T-helper 17 cell (primary cell): ENCODE measurements around the gene FMN2. TPM values are rescaled to one million over a fixed set of nuclear protein-coding genes. Genes with fewer than 3 reads are reported as not detected.
"Not testable (repeated sequence)": the region's sequence is repeated elsewhere in the genome, so short reads cannot be mapped to it uniquely, and the experiment has no call there.

Experiments
- ATAC-seq: fragments of 150-1000 bp; cut with Tn5 transposase; 2 replicates; pipeline ENCODE4 v1.10.0; 2021; ENCODE audit warnings: mild to moderate bottlenecking, moderate library complexity
- DNase-seq, 3 donors: peaks; one replicate each; pipeline versions ENCODE4 v3.0.0 to v3.0.0-alpha.2; 2020 to 2021
- H3K9me3 ChIP-seq: one replicate; pipeline ENCODE4 v1.7.0; 2013; ENCODE audit warnings: low read length, mild to moderate bottlenecking; ENCODE audit not compliant: control insufficient read depth, poor library complexity, severe bottlenecking
- H3K27ac Mint-ChIP-seq: one replicate; pipeline ENCODE4 v1.8.0; 2022; ENCODE audit warnings: mild to moderate bottlenecking, moderate library complexity, mixed read lengths
- H3K27me3 Mint-ChIP-seq: one replicate; pipeline ENCODE4 v1.8.0; 2022; ENCODE audit warnings: mixed read lengths
- H3K36me3 Mint-ChIP-seq: one replicate; pipeline ENCODE4 v1.8.0; 2022; ENCODE audit warnings: low read depth, mixed read lengths
- H3K4me1 Mint-ChIP-seq: one replicate; pipeline ENCODE4 v1.8.0; 2022; ENCODE audit warnings: mild to moderate bottlenecking, mixed read lengths
- H3K4me3 Mint-ChIP-seq: one replicate; pipeline ENCODE4 v1.8.0; 2022; ENCODE audit warnings: mild to moderate bottlenecking, moderate library complexity, mixed read lengths
- total RNA-seq, 4 donors: library from RNA in 2 of 4; stranded (reverse) in 2 of 4; gene quantifications; one replicate each; pipeline ENCODE4 v1.2.3 and lab custom pipeline; 2022 to 2026

The FMN2 gene
- total RNA-seq, 2 donors from 2014 or later: not detected

DNA sequence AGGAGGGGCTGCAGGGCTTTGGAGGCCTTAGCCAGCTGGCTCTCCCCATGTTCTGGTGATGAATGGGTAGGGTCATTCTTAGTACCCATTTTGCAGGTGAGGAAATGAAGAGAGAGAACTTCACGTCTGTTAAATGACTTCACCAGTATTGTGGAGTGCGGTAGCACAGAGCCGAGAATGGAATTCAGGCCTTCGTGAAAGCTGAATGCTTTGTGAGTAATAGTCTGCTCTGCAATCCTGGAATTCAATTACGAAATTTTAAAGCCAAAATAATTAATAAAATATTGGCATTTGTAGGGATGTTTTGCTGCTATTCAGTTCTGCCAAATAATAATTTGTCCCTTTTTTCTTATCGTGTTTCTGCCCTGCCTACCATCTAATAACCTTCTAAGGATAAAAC lies 322.6 kb downstream of the FMN2 start:
- Mint-ChIP-seq H3K4me1 (peaks cover 2% of the 10 kb centered on the region), H3K27me3 (no peaks in the 10 kb centered on the region), H3K27ac (no peak overlapping the region), H3K36me3 (no peaks in the 10 kb centered on the region), H3K4me3 (no peak overlapping the region)
- DNase-seq: no peak
- ATAC-seq: no peak
- H3K9me3 ChIP-seq: no peaks in the 10 kb centered on the region

DNA sequence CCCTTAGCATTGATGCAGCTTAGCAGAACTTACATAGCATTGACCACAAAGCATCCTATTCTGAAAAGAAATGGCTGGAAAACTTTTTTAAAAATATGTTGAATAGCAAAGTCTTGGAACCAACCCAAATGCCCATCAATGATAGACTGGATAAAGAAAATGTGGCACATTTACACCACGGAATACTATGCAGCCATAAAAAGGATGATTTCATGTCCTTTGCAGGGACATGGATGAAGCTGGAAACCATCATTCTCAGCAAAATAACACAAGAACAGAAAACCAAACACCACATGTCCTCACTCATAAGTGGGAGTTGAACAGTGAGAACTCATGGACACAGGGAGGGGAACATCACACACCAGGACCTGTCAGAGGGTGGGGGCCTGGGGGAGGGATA lies 323.3 kb downstream of the FMN2 start:
- not testable (repeated sequence) for ATAC-seq, H3K36me3 Mint-ChIP-seq, H3K4me1 Mint-ChIP-seq

DNA sequence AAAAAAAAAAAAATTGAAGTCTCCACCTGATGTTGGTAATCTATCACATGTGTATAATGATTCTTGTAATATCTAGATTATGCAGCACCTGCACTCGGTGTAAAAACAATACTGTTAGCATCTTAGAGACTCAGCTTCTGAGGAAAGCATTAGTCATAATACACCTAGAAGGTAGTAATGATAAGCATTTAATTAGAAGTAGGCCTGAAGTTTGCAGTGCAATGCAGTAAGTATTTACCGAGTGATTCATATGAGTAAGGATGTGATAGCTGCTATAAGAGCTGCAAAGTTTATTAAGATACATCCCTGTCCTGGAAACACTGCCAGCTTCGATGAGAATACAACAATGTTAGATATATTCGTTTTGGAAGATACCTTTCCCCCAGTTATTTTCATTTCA lies 323.8 kb downstream of the FMN2 start:
- ATAC-seq: no peak
- no peaks in the 10 kb centered on the region for H3K36me3 Mint-ChIP-seq
- peaks cover 2% of the 10 kb centered on the region for H3K27me3 Mint-ChIP-seq
- H3K27ac Mint-ChIP-seq: no peak overlapping the region
- no peak for DNase-seq
- no peaks in the 10 kb centered on the region for H3K9me3 ChIP-seq
- peaks cover 2% of the 10 kb centered on the region for H3K4me1 Mint-ChIP-seq
- no peak overlapping the region for H3K4me3 Mint-ChIP-seq

More for the DNA sequence above, 323.3 kb downstream of the FMN2 start:
- H3K27me3 Mint-ChIP-seq, H3K27ac Mint-ChIP-seq, DNase-seq, H3K9me3 ChIP-seq, H3K4me3 Mint-ChIP-seq: not testable (repeated sequence)

DNA sequence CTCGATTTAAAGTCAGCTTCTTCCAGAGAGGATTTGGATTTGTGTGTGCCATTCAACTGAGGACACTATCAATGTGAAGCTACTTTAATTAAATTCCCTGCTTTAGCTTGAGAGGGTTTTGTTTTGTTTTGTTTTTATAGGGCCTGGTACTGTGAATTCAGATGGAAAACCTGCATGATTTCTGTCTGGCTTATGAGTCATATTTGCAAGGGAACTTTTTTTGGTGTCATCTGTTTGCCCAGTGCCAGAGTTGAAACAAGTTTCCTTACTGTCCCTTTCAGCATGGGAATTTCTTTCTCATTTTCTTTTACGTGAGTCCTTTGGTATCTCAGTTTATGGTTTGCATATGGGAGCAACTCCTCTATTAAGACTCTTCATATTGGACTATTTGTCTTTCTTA lies 325.6 kb downstream of the FMN2 start:
- Mint-ChIP-seq H3K4me3 (no peak overlapping the region), H3K4me1 (peaks cover 2% of the 10 kb centered on the region), H3K36me3 (no peaks in the 10 kb centered on the region), H3K27ac (no peak overlapping the region), H3K27me3 (peaks cover 5% of the 10 kb centered on the region)
- no peaks in the 10 kb centered on the region for H3K9me3 ChIP-seq
- ATAC-seq (no peak), DNase-seq (no peak)

DNA sequence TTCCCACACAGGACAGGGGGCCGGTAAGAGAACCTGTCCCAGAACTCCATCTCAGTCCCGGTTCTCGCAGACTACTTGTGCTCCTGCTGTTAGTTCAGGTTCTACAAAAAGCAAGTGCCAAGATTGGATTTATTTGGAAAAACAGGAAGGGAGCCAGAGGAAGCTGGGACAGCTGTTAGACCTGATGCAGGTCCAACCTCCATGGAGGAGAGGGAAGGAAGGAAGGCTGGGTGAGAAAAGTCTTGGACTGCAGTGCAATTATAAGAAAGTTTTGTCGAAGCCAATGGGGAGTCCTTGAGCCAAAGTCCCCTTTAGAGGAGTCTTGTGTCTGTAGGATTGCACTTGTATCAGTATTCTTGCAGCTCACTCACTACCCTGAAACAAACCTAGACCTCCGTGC lies 329.1 kb downstream of the FMN2 start:
- ATAC-seq: no peak
- DNase-seq: no peak

GRCh38 chr1:240423246-240423924 lies 331.7 kb downstream of the FMN2 start:
- no peaks in the 10 kb centered on the region for H3K9me3 ChIP-seq
- peaks cover 20% of the 10 kb centered on the region for H3K27me3 Mint-ChIP-seq
- DNase-seq (no peak), ATAC-seq (no peak)
- H3K4me3 Mint-ChIP-seq: no peak overlapping the region
- H3K36me3 Mint-ChIP-seq: no peaks in the 10 kb centered on the region
- no peaks in the 10 kb centered on the region for H3K4me1 Mint-ChIP-seq
- H3K27ac Mint-ChIP-seq: no peak overlapping the region

More for the DNA sequence above, 329.1 kb downstream of the FMN2 start:
- Mint-ChIP-seq H3K36me3 (no peaks in the 10 kb centered on the region), H3K27ac (no peak overlapping the region), H3K27me3 (peaks cover 13% of the 10 kb centered on the region), H3K4me1 (peaks cover 2% of the 10 kb centered on the region), H3K4me3 (no peak overlapping the region)
- H3K9me3 ChIP-seq: no peaks in the 10 kb centered on the region

GRCh38 chr1:240424740-240425464 lies 333.2 kb downstream of the FMN2 start:
- H3K27me3 Mint-ChIP-seq: peaks cover 20% of the 10 kb centered on the region
- ATAC-seq: no peak
- no peak for DNase-seq
- no peaks in the 10 kb centered on the region for H3K9me3 ChIP-seq
- H3K4me1 Mint-ChIP-seq: no peaks in the 10 kb centered on the region
- no peak overlapping the region for H3K27ac Mint-ChIP-seq
- H3K36me3 Mint-ChIP-seq: no peaks in the 10 kb centered on the region
- H3K4me3 Mint-ChIP-seq: no peak overlapping the region

- Mint-ChIP-seq H3K36me3 (no peaks in the 10 kb centered on the region), H3K27ac (no peak overlapping the region), H3K4me1 (no peaks in the 10 kb centered on the region), H3K27me3 (peaks cover 15% of the 10 kb centered on the region), H3K4me3 (no peak overlapping the region)
- DNase-seq: no peak
- no peak for ATAC-seq
- no peaks in the 10 kb centered on the region for H3K9me3 ChIP-seq
These were observed 334.4 kb downstream of the FMN2 start for GRCh38 chr1:240426051-240426450.

DNA sequence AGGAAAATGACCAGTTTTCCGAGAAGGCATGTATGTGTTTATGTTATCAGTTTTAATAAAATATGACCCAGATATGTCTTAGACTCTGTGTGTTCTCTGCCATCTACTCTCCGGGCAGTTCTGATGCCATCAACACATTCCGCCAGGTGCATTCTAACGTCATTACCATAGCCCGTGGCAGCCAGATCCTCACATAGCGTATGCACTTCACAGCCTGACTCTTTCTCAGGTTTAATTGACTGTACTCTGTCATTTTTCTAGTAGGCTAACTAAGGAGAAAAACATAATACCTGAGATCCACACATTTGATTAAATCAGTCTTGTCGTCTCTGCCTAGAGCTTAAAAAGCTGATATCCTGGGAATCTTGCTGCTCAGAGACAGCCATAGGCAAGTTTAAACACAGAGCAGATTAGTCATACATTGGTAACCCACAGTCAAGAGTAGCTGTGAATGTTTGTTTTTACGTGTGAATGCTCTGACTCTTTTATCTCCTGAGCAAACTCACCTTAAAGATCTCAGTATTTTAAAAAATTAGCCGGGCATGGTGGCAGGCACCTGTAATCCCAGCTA lies 344.4 kb downstream of the FMN2 start:
- Mint-ChIP-seq H3K4me1 (no peaks in the 10 kb centered on the region), H3K27ac (no peak overlapping the region), H3K4me3 (no peak overlapping the region), H3K36me3 (no peaks in the 10 kb centered on the region), H3K27me3 (peaks cover 28% of the 10 kb centered on the region)
- DNase-seq (no peak), ATAC-seq (no peak)
- H3K9me3 ChIP-seq: no peaks in the 10 kb centered on the region

DNA sequence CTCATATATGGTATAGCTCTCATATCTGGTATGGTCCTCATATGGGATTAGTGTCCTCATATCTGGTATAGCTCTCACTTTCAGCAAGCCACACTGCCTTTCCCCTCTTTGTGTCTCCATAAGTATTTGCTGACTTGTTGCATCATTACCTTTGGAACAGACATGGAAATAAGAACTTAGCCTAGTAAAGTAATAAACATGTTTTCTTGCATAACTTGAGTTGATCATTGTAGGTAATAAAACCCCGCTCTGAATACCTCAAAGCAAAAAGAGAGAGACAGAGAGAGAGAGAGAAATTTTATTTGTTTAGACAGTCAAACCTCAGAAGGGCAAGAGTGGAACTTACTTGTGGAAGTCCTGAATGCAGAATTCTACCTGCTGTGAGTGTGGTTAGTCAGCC lies 350.0 kb downstream of the FMN2 start:
- Mint-ChIP-seq H3K36me3 (no peaks in the 10 kb centered on the region), H3K4me1 (no peaks in the 10 kb centered on the region)
- ATAC-seq: no peak

GRCh38 chr1:240445369-240445768 lies 353.7 kb downstream of the FMN2 start:
- H3K9me3 ChIP-seq: no peaks in the 10 kb centered on the region
- Mint-ChIP-seq H3K27me3 (peaks cover 56% of the 10 kb centered on the region), H3K4me3 (no peak overlapping the region), H3K36me3 (no peaks in the 10 kb centered on the region), H3K27ac (no peak overlapping the region), H3K4me1 (no peaks in the 10 kb centered on the region)
- ATAC-seq (no peak), DNase-seq (no peak)

More for the DNA sequence above, 350.0 kb downstream of the FMN2 start:
- no peak for DNase-seq
- Mint-ChIP-seq H3K4me3 (no peak overlapping the region), H3K27me3 (peaks cover 51% of the 10 kb centered on the region), H3K27ac (no peak overlapping the region)
- no peaks in the 10 kb centered on the region for H3K9me3 ChIP-seq

DNA sequence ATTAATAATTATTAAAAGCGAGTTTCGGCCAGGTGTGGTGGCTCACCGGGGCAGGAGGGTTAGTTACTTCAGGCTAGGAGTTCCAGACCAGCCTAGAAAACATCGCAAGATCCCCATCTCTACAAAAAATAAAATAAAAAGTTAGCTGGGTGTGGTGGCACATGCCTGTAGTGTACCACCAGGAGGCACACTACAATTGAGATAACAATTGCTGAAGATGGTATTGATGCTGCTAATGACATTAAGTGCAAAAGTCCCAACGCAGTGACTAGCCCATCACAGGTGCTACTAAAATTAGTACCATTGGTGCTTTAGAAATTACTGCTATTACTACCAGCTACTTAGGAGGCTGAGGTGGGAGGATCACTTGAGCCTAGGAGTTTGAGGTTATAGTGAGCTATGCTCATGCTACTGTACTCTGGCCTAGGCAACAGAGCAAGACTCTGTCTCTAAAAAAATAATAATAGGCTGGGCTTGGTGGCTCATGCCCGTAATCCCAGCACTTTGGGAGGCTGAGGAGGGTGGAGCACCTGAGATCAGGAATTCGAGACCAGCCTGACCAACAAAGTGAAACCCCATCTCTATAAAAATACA lies 363.6 kb downstream of the FMN2 start:
- DNase-seq (peak in 1 of 3 donors; percentile 4), ATAC-seq (peak; percentile 85)
- Mint-ChIP-seq H3K36me3 (no peaks in the 10 kb centered on the region), H3K27ac (no peak overlapping the region), H3K27me3 (peaks cover 4% of the 10 kb centered on the region), H3K4me3 (no peak overlapping the region), H3K4me1 (no peaks in the 10 kb centered on the region)
- no peaks in the 10 kb centered on the region for H3K9me3 ChIP-seq

DNA sequence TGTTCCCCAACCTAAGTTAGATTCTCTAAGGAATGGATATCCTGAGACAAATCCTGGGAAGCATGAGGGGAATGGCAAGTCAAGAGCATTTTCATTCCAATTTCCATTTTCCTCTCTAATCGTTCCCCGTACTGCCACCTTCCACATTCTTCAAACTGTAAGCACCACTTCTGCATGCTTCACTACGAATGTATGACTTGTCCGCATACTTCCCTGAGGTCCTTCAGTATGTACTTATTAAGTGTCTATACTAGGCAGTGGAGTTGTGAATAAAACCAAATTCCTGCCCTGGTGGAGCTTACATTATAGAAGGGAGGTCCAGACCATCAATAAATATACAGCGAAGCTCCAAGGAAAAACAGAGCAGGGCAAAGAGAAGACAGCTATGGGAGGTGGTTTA lies 365.5 kb downstream of the FMN2 start:
- H3K4me3 Mint-ChIP-seq: no peak overlapping the region
- ATAC-seq (no peak), DNase-seq (no peak)
- H3K9me3 ChIP-seq: no peaks in the 10 kb centered on the region
- peak overlapping the region; percentile 68 for H3K27ac Mint-ChIP-seq
- H3K27me3 Mint-ChIP-seq: no peaks in the 10 kb centered on the region
- H3K36me3 Mint-ChIP-seq: no peaks in the 10 kb centered on the region
- H3K4me1 Mint-ChIP-seq: peaks cover 2% of the 10 kb centered on the region
